Kidney capillary endothelial cell (primary cell): Measurements from ENCODE around the gene RNF213.
"Not testable (repeated sequence)": the region's sequence is repeated elsewhere in the genome, so short reads cannot be mapped to it uniquely, and the experiment has no call there.

ENCODE experiments used
- DNase-seq: peaks from one replicate; pipeline ENCODE4 v3.0.0-alpha.2; 2018; ENCODE audit warnings: low spot score

Gene RNF213

GRCh38 chr17:80270836-80271235 lies 10.2 kb downstream of the RNF213 start:
- DNase-seq, result no peak

GRCh38 chr17:80272366-80272765 lies 11.7 kb downstream of the RNF213 start:
- DNase-seq, result no peak

- DNase-seq, result no peak
These were observed 13.7 kb downstream of the RNF213 start for GRCh38 chr17:80274331-80274730.

GRCh38 chr17:80274871-80275449 lies 14.3 kb downstream of the RNF213 start:
- DNase-seq, result no peak

- DNase-seq, result not testable (repeated sequence)
These were observed 15.2 kb downstream of the RNF213 start for GRCh38 chr17:80275857-80276256.

GRCh38 chr17:80277751-80278671 lies 17.4 kb downstream of the RNF213 start:
- DNase-seq, result peak; percentile 85

- no peak for DNase-seq
These were observed 19.2 kb downstream of the RNF213 start for GRCh38 chr17:80279895-80280294.

GRCh38 chr17:80281516-80281915 lies 20.9 kb downstream of the RNF213 start:
- no peak for DNase-seq

- no peak for DNase-seq
These were observed 22.6 kb downstream of the RNF213 start for GRCh38 chr17:80283116-80283852.

GRCh38 chr17:80284631-80285030 lies 24.0 kb downstream of the RNF213 start:
- DNase-seq, result no peak

- no peak for DNase-seq
These were observed 24.7 kb downstream of the RNF213 start for GRCh38 chr17:80285237-80285920.

- DNase-seq, result no peak
These were observed 25.9 kb downstream of the RNF213 start for GRCh38 chr17:80286638-80286960.

GRCh38 chr17:80287038-80287437 lies 26.4 kb downstream of the RNF213 start:
- no peak for DNase-seq

GRCh38 chr17:80287806-80288567 lies 27.3 kb downstream of the RNF213 start:
- DNase-seq, result no peak

GRCh38 chr17:80289616-80290015 lies 29.0 kb downstream of the RNF213 start:
- DNase-seq, result no peak

- DNase-seq, result no peak
These were observed 29.5 kb downstream of the RNF213 start for GRCh38 chr17:80290156-80290555.

- no peak for DNase-seq
These were observed 30.6 kb downstream of the RNF213 start for GRCh38 chr17:80291260-80291659.

- no peak for DNase-seq
These were observed 31.2 kb downstream of the RNF213 start for GRCh38 chr17:80291691-80292487.

GRCh38 chr17:80292521-80292971 lies 31.9 kb downstream of the RNF213 start:
- no peak for DNase-seq

- no peak for DNase-seq
These were observed 33.6 kb downstream of the RNF213 start for GRCh38 chr17:80294210-80294609.

- DNase-seq, result no peak
These were observed 34.0 kb downstream of the RNF213 start for GRCh38 chr17:80294653-80295052.
